ENCODE results near the gene TMEM135. TPM values are rescaled to one million over a fixed set of nuclear protein-coding genes. Genes with fewer than 3 reads are reported as not detected.

TMEM135 gene
- total RNA-seq, 2 donors from 2014 or later: 111 to 113 TPM

GRCh38 chr11:87263264-87263838 is 225.6 kb downstream of the TMEM135 start:
- Histone ChIP-seq H3K9ac (ENCODE audit: extremely low read depth, low read length, poor library complexity, severe bottlenecking) (no peak overlapping the region), H3K36me3 (ENCODE audit: control insufficient read depth, insufficient read depth, low read length) (no peaks in the 10 kb centered on the region), H3K9me3 (ENCODE audit: control insufficient read depth, low read length) (no peaks in the 10 kb centered on the region), H3K27me3 (ENCODE audit: control insufficient read depth, insufficient read depth, low read length, poor library complexity, severe bottlenecking) (no peaks in the 10 kb centered on the region), H3K4me1 (ENCODE audit: control insufficient read depth, insufficient read depth, low read length) (no peaks in the 10 kb centered on the region), H3K27ac (ENCODE audit: low read depth, low read length) (no peak overlapping the region), H3K4me3 (ENCODE audit: low read length) (no peak overlapping the region)
- no peak for DNase-seq
- Mint-ChIP-seq H3K4me3 (no peak overlapping the region), H3K36me3 (ENCODE audit: low read depth) (peaks cover 4% of the 10 kb centered on the region), H3K27ac (no peak overlapping the region), H3K27me3 (ENCODE audit: insufficient read depth) (no peaks in the 10 kb centered on the region), H3K4me1 (peaks cover 6% of the 10 kb centered on the region), H3K9me3 (no peaks in the 10 kb centered on the region)
- TF ChIP-seq CTCF (conservative IDR thresholded peaks at IDR 0.05): no peak
- 100% methylated on average over 1 of the region's 2 CpGs; no CpG with 5 or more reads in 1 of the 2 experiments for WGBS, 2 experiments (ENCODE audit: insufficient coverage in 1 of 2, insufficient read length in 1 of 2)

- TF ChIP-seq CTCF (conservative IDR thresholded peaks at IDR 0.05): no peak
- H3K27ac ChIP-seq (ENCODE audit: low read depth, low read length): no peak overlapping the region
- no peak overlapping the region for H3K4me3 ChIP-seq (ENCODE audit: low read length)
- no peaks in the 10 kb centered on the region for H3K27me3 Mint-ChIP-seq (ENCODE audit: insufficient read depth)
- H3K27me3 ChIP-seq (ENCODE audit: control insufficient read depth, insufficient read depth, low read length, poor library complexity, severe bottlenecking): no peaks in the 10 kb centered on the region
- H3K9ac ChIP-seq (ENCODE audit: extremely low read depth, low read length, poor library complexity, severe bottlenecking): no peak overlapping the region
- H3K27ac Mint-ChIP-seq: no peak overlapping the region
- no peak for DNase-seq
- H3K36me3 Mint-ChIP-seq (ENCODE audit: low read depth): peaks cover 4% of the 10 kb centered on the region
- H3K4me1 Mint-ChIP-seq: peaks cover 6% of the 10 kb centered on the region
- no peaks in the 10 kb centered on the region for H3K4me1 ChIP-seq (ENCODE audit: control insufficient read depth, insufficient read depth, low read length)
- no peaks in the 10 kb centered on the region for H3K9me3 ChIP-seq (ENCODE audit: control insufficient read depth, low read length)
- H3K36me3 ChIP-seq (ENCODE audit: control insufficient read depth, insufficient read depth, low read length): no peaks in the 10 kb centered on the region
- no peak overlapping the region for H3K4me3 Mint-ChIP-seq
- H3K9me3 Mint-ChIP-seq: no peaks in the 10 kb centered on the region
Measured at GRCh38 chr11:87263979-87264378, 226.2 kb downstream of the TMEM135 start.

GRCh38 chr11:87265132-87265531 is 227.4 kb downstream of the TMEM135 start:
- peaks cover 4% of the 10 kb centered on the region for H3K36me3 Mint-ChIP-seq (ENCODE audit: low read depth)
- no peaks in the 10 kb centered on the region for H3K4me1 ChIP-seq (ENCODE audit: control insufficient read depth, insufficient read depth, low read length)
- no peaks in the 10 kb centered on the region for H3K4me1 Mint-ChIP-seq
- H3K27me3 ChIP-seq (ENCODE audit: control insufficient read depth, insufficient read depth, low read length, poor library complexity, severe bottlenecking): no peaks in the 10 kb centered on the region
- no peak for TF ChIP-seq CTCF (conservative IDR thresholded peaks at IDR 0.05)
- no peak overlapping the region for H3K9ac ChIP-seq (ENCODE audit: extremely low read depth, low read length, poor library complexity, severe bottlenecking)
- H3K4me3 ChIP-seq (ENCODE audit: low read length): no peak overlapping the region
- no peak for DNase-seq
- no peaks in the 10 kb centered on the region for H3K9me3 Mint-ChIP-seq
- H3K36me3 ChIP-seq (ENCODE audit: control insufficient read depth, insufficient read depth, low read length): no peaks in the 10 kb centered on the region
- H3K27me3 Mint-ChIP-seq (ENCODE audit: insufficient read depth): no peaks in the 10 kb centered on the region
- no peaks in the 10 kb centered on the region for H3K9me3 ChIP-seq (ENCODE audit: control insufficient read depth, low read length)
- H3K27ac Mint-ChIP-seq: no peak overlapping the region
- H3K4me3 Mint-ChIP-seq: no peak overlapping the region
- H3K27ac ChIP-seq (ENCODE audit: low read depth, low read length): no peak overlapping the region

All from endodermal cell (in vitro differentiated cells).